SK-N-MC (cell line): ENCODE results near the gene ZNF841.

Experiments used
- DNase-seq: peaks from one replicate; pipeline ENCODE4 v3.0.0-alpha.2; 2011; ENCODE audit warnings: low read depth, low spot score
- H3K27ac ChIP-seq: fragments of 200-600 bp; sonication (generic); 2 replicates; pipeline ENCODE4 v1.5.1; 2016; ENCODE audit warnings: mixed run types
- H3K36me3 ChIP-seq: fragments of 200-600 bp; sonication (generic); 2 replicates; pipeline ENCODE4 v1.6.1; 2017; ENCODE audit warnings: antibody characterized with exemption, low read length, mixed read lengths; ENCODE audit not compliant: insufficient read depth
- H3K4me3 ChIP-seq: fragments of 200-600 bp; sonication (generic); 2 replicates; pipeline ENCODE4 v1.5.1; 2016
- H3K9ac ChIP-seq: fragments of 200-600 bp; sonication (generic); 2 replicates; pipeline ENCODE4 v1.8.0; 2017; ENCODE audit warnings: mixed run types, mixed read lengths; ENCODE audit not compliant: insufficient read length
- H3K9me3 ChIP-seq: fragments of 200-600 bp; sonication (generic); 2 replicates; pipeline ENCODE4 v1.6.1; 2017; ENCODE audit warnings: low read depth, mild to moderate bottlenecking, antibody characterized with exemption, low read length, moderate library complexity, mixed read lengths
- EZH2 ChIP-seq: fragments of 200-600 bp; sonication (generic); IDR thresholded peaks from one replicate; pipeline ENCODE4 v1.6.1; 2017; ENCODE audit warnings: antibody characterized with exemption
- FOXP2 ChIP-seq: optimal IDR thresholded peaks from 2 replicates; pipeline ENCODE3; 2011; ENCODE audit warnings: mild to moderate bottlenecking, moderate library complexity; ENCODE audit not compliant: insufficient read depth; ENCODE audit errors: extremely low read length, control extremely low read depth
- POLR2AphosphoS5 ChIP-seq: IDR thresholded peaks from 2 replicates; pipeline ENCODE4 v1.6.1; 2012; ENCODE audit warnings: mild to moderate bottlenecking, low read depth, low read length, borderline replicate concordance

The ZNF841 gene

GRCh38 chr19:52095172-52096014, at the start of gene ZNF841:
Gene ZNF841 (minus strand): TSS chr19:52095765. CDS start chr19:52084801, 10,964 bp downstream.
- Histone ChIP-seq H3K9me3 (peaks cover 16% of the 10 kb centered on the region; the same call in 1 of the 2 replicates), H3K4me3 (peak within 1 kb of the TSS; percentile 90), H3K9ac (peak within 1 kb of the TSS; percentile 87), H3K36me3 (peaks cover 32% of the 10 kb centered on the region), H3K27ac (0 out of 2 replicates have a peak within 1 kb of the TSS, but pooled peaks have one; percentile 16)
- peak; percentile 69 for DNase-seq
- TF ChIP-seq FOXP2 (no peak), POLR2AphosphoS5 (peak; percentile 83), EZH2 (no peak)

GRCh38 chr19:52142001-52142595, 46.5 kb upstream of the ZNF841 start:
- TF ChIP-seq FOXP2 = no peak
- no peak for TF ChIP-seq EZH2
- TF ChIP-seq POLR2AphosphoS5 = no peak
- Histone ChIP-seq H3K27ac (no peak overlapping the region), H3K9ac (no peak overlapping the region), H3K36me3 (peaks cover 10% of the 10 kb centered on the region), H3K4me3 (no peak overlapping the region), H3K9me3 (peaks cover 5% of the 10 kb centered on the region; the same call in 1 of the 2 replicates)
- DNase-seq = no peak

GRCh38 chr19:52141203-52141602, 45.6 kb upstream of the ZNF841 start:
- TF ChIP-seq EZH2 (no peak), POLR2AphosphoS5 (no peak), FOXP2 (no peak)
- no peak overlapping the region for H3K27ac ChIP-seq
- H3K36me3 ChIP-seq = peaks cover 16% of the 10 kb centered on the region
- H3K9ac ChIP-seq = no peak overlapping the region
- H3K4me3 ChIP-seq = no peak overlapping the region
- DNase-seq = no peak
- peaks cover 10% of the 10 kb centered on the region; the same call in 1 of the 2 replicates for H3K9me3 ChIP-seq

DNA sequence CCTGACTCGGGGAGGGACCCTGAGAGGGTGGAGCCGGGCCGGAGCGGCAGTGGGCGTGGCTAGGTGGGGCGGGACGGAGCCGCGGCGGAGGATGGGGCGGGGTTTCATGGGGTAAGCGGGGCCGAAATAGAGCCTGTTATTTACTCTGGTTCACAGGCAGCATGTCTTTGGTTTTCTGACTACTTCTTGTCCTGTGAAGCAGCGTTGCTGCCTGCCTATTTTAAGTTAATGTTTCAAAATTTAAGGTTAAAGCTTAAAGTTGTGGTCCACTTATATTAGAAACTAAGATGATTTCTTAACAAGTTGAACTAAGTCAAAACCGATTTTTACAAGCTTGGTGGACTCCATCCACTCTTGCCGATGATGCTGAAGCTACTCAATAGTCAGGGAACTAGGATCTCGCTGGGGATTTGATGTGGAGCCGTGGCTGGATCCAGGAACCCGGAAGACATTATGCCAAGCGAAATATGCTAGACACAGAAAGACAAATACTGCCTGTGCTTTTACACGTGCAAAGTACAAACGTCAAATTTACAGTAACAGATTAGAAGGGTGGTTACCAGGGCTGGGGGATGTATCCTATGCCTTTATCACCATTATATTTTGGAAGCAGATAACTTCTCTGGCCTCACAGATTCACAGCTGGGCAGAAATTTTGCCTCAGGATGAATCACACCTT, 44.6 kb upstream of the ZNF841 start:
- H3K9ac ChIP-seq = peak overlapping the region; percentile 12
- peaks cover 22% of the 10 kb centered on the region for H3K36me3 ChIP-seq
- TF ChIP-seq EZH2 (no peak), POLR2AphosphoS5 (no peak), FOXP2 (no peak)
- peak overlapping the region; percentile 96 for H3K4me3 ChIP-seq
- peaks cover 14% of the 10 kb centered on the region for H3K9me3 ChIP-seq
- DNase-seq = no peak
- peak overlapping the region; percentile 38; the same call in 1 of the 2 replicates for H3K27ac ChIP-seq

GRCh38 chr19:52139252-52140031, 43.9 kb upstream of the ZNF841 start, which contains the start of gene ZNF616:
Gene ZNF616 (minus strand): TSS chr19:52139938. CDS start chr19:52130512, 9,426 bp downstream.
- Histone ChIP-seq H3K9ac (peak within 1 kb of the TSS; percentile 98), H3K4me3 (peak within 1 kb of the TSS; percentile 96), H3K27ac (peak within 1 kb of the TSS; percentile 97), H3K36me3 (peaks cover 23% of the 10 kb centered on the region), H3K9me3 (peaks cover 16% of the 10 kb centered on the region)
- TF ChIP-seq POLR2AphosphoS5 = peak; percentile 95
- TF ChIP-seq FOXP2 = no peak
- DNase-seq = peak; percentile 81

GRCh38 chr19:52138983-52139251, 43.4 kb upstream of the ZNF841 start:
- no peak for DNase-seq
- Histone ChIP-seq H3K9ac (peak overlapping the region; percentile 98), H3K36me3 (peaks cover 23% of the 10 kb centered on the region), H3K9me3 (peaks cover 16% of the 10 kb centered on the region), H3K4me3 (peak overlapping the region; percentile 96), H3K27ac (peak overlapping the region; percentile 97)
- TF ChIP-seq FOXP2 (no peak), EZH2 (no peak), POLR2AphosphoS5 (no peak; the same call in 1 of the 2 replicates)

- Histone ChIP-seq H3K9me3 (peaks cover 16% of the 10 kb centered on the region), H3K27ac (peak overlapping the region; percentile 97)
- no peak for DNase-seq
Observed at GRCh38 chr19:52138278-52138982, 42.9 kb upstream of the ZNF841 start.

More at GRCh38 chr19:52138278-52138982, 42.9 kb upstream of the ZNF841 start:
- Histone ChIP-seq H3K4me3 (peak overlapping the region; percentile 96), H3K9ac (peak overlapping the region; percentile 98), H3K36me3 (peaks cover 23% of the 10 kb centered on the region)
- TF ChIP-seq EZH2 = no peak
- no peak for TF ChIP-seq FOXP2
- TF ChIP-seq POLR2AphosphoS5 = no peak; the same call in 1 of the 2 replicates
